Muscle layer of colon (tissue), 2 donors: ENCODE measurements around the gene SRRM3.
"Not testable (repeated sequence)": the region's sequence is repeated elsewhere in the genome, so short reads cannot be mapped to it uniquely, and the experiment has no call there.

Experiments
- H3K27ac ChIP-seq: one replicate; pipeline ENCODE4 v1.7.0; 2013; ENCODE audit warnings: low read depth, mild to moderate bottlenecking, low read length, moderate library complexity
- H3K27me3 ChIP-seq, 2 donors: one replicate each; pipeline ENCODE4 v1.7.0; 2013; ENCODE audit warnings: low read length in 2 of 2, mild to moderate bottlenecking in 2 of 2; ENCODE audit not compliant: insufficient read depth in 2 of 2, control insufficient read depth in 1 of 2
- H3K36me3 ChIP-seq: one replicate; pipeline ENCODE4 v1.7.0; 2013; ENCODE audit warnings: mild to moderate bottlenecking, low read length; ENCODE audit not compliant: insufficient read depth
- H3K4me1 ChIP-seq: one replicate; pipeline ENCODE4 v1.7.0; 2013; ENCODE audit warnings: mild to moderate bottlenecking, low read length; ENCODE audit not compliant: insufficient read depth
- H3K4me3 ChIP-seq, 2 donors: one replicate each; pipeline ENCODE4 v1.7.0; 2013; ENCODE audit warnings: low read length in 2 of 2, low read depth in 1 of 2, mild to moderate bottlenecking in 1 of 2, moderate library complexity in 1 of 2
- H3K9ac ChIP-seq: one replicate; pipeline ENCODE4 v1.7.0; 2013; ENCODE audit warnings: low read length
- H3K9me3 ChIP-seq: one replicate; pipeline ENCODE4 v1.7.0; 2013; ENCODE audit warnings: mild to moderate bottlenecking, low read length
- donor health status: abdominal sarcoma.
- donor health status: Adenocarcinoma of cecum.

SRRM3 gene

DNA sequence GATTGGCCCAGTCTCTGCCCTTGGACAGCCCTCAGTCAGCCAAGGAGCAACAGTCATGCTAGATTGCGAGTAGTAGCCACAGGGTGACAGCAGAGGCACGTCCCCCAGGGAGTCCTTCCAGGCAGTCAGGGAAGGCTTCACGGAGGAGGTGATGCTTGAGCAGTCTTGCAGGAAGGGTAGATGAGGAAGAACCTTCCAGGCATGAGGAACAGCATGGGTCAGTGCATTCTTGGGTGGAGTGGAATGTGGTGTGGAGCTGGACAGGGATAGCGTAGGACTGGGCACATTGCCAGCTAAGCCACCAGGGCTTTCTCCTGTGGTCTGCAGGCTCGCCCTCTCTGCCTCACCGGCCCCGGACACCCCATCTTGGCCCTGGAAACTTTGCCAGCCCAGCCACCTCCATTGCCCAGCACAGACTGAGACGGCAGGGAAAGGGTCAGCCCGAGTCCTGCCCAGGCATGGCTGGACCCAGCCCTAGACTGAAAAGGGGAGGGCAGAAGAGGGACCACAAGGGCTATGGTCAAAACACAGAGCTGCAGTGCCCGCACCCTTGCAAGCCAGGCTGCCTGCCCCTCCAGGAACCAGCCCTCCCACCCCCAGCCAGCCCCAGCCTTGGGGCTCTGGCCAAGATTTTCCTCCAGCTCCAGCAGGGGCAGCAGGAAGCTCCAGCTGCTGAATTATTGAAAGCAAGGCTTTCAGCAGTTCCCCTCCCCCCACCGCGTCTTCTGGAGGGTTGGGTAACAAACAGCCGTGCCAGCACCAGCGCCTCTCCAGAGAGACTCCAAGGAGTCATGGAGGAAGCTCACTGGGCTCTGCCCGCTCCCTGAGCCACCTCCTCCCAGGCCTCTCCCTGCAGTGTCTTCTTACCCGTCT lies 18.7 kb downstream of the SRRM3 start:
- H3K27me3 ChIP-seq = peaks cover 4 to 23% of the 10 kb centered on the region in 2 donors

GRCh38 chr7:76222333-76222732 lies 20.6 kb downstream of the SRRM3 start:
- no peaks in the 10 kb centered on the region for H3K4me1 ChIP-seq
- H3K9me3 ChIP-seq = no peaks in the 10 kb centered on the region
- H3K9ac ChIP-seq = no peak overlapping the region
- H3K4me3 ChIP-seq = no peak overlapping the region
- H3K27me3 ChIP-seq = peaks cover 11 to 28% of the 10 kb centered on the region in 2 donors
- no peaks in the 10 kb centered on the region for H3K36me3 ChIP-seq
- no peak overlapping the region for H3K27ac ChIP-seq

More for the DNA sequence above, 18.7 kb downstream of the SRRM3 start:
- H3K9ac ChIP-seq = no peak overlapping the region
- no peak overlapping the region for H3K27ac ChIP-seq
- no peaks in the 10 kb centered on the region for H3K4me1 ChIP-seq
- no peaks in the 10 kb centered on the region for H3K36me3 ChIP-seq
- H3K9me3 ChIP-seq = no peaks in the 10 kb centered on the region
- H3K4me3 ChIP-seq = no peak overlapping the region

GRCh38 chr7:76222839-76223238 lies 21.1 kb downstream of the SRRM3 start:
- H3K27me3 ChIP-seq = peaks cover 15 to 28% of the 10 kb centered on the region in 2 donors

GRCh38 chr7:76223286-76223972 lies 21.7 kb downstream of the SRRM3 start:
- Histone ChIP-seq H3K9ac (no peak overlapping the region), H3K36me3 (no peaks in the 10 kb centered on the region), H3K4me1 (no peaks in the 10 kb centered on the region), H3K4me3 (no peak overlapping the region), H3K9me3 (no peaks in the 10 kb centered on the region), H3K27me3 (peaks cover 15 to 28% of the 10 kb centered on the region in 2 donors), H3K27ac (no peak overlapping the region)

More at GRCh38 chr7:76222839-76223238, 21.1 kb downstream of the SRRM3 start:
- Histone ChIP-seq H3K4me1 (no peaks in the 10 kb centered on the region), H3K27ac (no peak overlapping the region), H3K9ac (no peak overlapping the region), H3K9me3 (no peaks in the 10 kb centered on the region), H3K36me3 (no peaks in the 10 kb centered on the region), H3K4me3 (no peak overlapping the region)

DNA sequence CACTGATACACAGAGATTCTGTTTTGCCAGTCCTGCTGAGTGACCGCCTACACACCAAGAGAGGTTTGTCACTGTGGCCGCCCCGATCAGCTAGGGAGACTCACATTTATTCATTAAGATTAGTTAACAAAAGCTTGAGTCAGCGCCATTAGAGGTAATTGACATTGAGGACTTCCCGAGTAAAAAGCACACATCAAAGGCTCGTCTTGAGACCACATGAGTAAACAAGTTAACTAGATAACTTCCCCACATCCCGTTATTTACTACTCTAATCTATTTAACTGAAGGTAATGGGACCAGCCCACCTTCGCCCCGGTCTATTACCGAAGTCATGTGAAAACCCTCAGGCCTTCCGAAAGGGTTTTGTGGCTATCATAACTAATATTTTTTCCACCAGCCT lies 23.0 kb downstream of the SRRM3 start:
- H3K4me3 ChIP-seq = no peak overlapping the region
- no peaks in the 10 kb centered on the region for H3K9me3 ChIP-seq
- no peaks in the 10 kb centered on the region for H3K36me3 ChIP-seq
- H3K4me1 ChIP-seq = no peaks in the 10 kb centered on the region
- H3K27ac ChIP-seq = no peak overlapping the region
- H3K9ac ChIP-seq = no peak overlapping the region
- peaks cover 15 to 20% of the 10 kb centered on the region in 2 donors for H3K27me3 ChIP-seq

GRCh38 chr7:76225379-76225778 lies 23.7 kb downstream of the SRRM3 start:
- Histone ChIP-seq H3K27me3 (peaks cover 10 to 17% of the 10 kb centered on the region in 2 donors), H3K36me3 (no peaks in the 10 kb centered on the region)

GRCh38 chr7:76225951-76226350 lies 24.3 kb downstream of the SRRM3 start:
- Histone ChIP-seq H3K27ac (no peak overlapping the region), H3K4me3 (no peak overlapping the region), H3K9me3 (no peaks in the 10 kb centered on the region), H3K36me3 (no peaks in the 10 kb centered on the region), H3K27me3 (peaks cover 10 to 16% of the 10 kb centered on the region in 2 donors), H3K4me1 (no peaks in the 10 kb centered on the region), H3K9ac (no peak overlapping the region)

More at GRCh38 chr7:76225379-76225778, 23.7 kb downstream of the SRRM3 start:
- Histone ChIP-seq H3K4me3 (no peak overlapping the region), H3K27ac (no peak overlapping the region), H3K9me3 (no peaks in the 10 kb centered on the region), H3K4me1 (no peaks in the 10 kb centered on the region), H3K9ac (no peak overlapping the region)

DNA sequence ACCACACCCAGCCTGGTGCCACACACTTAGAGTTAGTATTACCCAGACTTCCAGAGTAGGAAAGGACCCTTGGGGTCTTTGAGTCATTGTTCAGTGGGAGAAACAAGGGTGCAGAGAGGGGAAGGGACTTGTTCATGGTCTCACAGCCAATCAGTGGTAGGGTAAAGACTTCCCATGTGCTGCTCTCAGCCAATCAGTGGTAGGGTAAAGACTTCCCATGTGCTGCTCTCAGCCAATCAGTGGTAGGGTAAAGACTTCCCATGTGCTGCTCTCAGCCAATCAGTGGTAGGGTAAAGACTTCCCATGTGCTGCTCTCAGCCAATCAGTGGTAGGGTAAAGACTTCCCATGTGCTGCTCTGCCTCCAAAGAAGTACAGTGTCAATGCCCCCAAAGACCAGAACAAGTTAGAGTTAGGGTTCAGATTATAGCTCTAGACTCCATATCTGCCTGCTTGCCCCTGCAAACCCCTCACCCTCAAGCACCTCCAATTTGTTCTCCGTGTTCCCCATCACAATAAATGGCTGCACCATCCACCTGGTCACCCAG lies 25.3 kb downstream of the SRRM3 start:
- H3K9ac ChIP-seq, H3K4me3 ChIP-seq: not testable (repeated sequence)
- peaks cover 10 to 16% of the 10 kb centered on the region in 2 donors for H3K27me3 ChIP-seq

DNA sequence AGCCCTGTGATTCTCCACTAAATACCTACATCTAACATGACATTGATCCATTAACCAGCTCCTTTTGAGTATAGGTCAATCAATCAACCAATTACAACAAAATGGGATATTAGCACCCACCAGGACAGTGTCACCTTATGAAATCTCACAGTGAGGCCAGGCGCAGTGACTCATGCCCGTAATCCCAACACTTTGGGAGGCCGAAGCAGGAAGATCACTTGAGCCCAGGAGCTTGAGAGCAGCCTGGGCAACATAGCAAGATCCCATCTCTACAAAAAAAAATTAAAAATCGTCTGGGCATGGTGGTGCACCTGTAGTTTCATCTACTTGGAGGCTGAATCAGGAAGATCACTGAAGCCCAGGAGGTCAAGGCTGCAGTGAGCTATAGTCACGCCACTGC lies 28.5 kb downstream of the SRRM3 start:
- H3K27ac ChIP-seq = no peak overlapping the region
- peaks cover 15 to 24% of the 10 kb centered on the region in 2 donors for H3K27me3 ChIP-seq
- H3K9me3 ChIP-seq = no peaks in the 10 kb centered on the region
- no peak overlapping the region for H3K4me3 ChIP-seq
- peaks cover 5% of the 10 kb centered on the region for H3K4me1 ChIP-seq
- H3K9ac ChIP-seq = no peak overlapping the region
- H3K36me3 ChIP-seq = no peaks in the 10 kb centered on the region

More for the DNA sequence above, 25.3 kb downstream of the SRRM3 start:
- not testable (repeated sequence) for H3K9me3 ChIP-seq, H3K27ac ChIP-seq, H3K4me1 ChIP-seq, H3K36me3 ChIP-seq

- peaks cover 10 to 23% of the 10 kb centered on the region in 2 donors for H3K27me3 ChIP-seq
- H3K9ac ChIP-seq = no peak overlapping the region
Measured at GRCh38 chr7:76231071-76231470, 29.4 kb downstream of the SRRM3 start.

DNA sequence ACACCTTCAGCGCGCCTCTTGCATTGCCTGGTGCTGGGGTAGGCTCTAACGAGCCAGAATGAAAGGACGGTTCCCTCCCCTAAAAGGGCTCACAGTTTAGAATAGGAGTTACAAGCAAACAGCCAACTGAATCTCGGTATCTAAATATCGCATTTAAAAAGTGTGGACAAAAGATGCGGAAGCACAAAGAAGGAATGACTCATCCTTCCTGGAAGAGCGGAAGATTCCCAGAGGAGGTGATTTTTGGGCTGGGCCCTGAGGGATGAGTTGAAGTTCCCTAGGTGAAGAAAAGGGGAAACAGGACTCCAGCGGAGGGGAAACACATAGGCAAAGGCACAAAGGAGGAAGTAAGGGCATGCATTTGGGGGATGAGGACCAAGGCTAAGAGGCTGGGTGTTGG lies 29.9 kb downstream of the SRRM3 start:
- peaks cover 5% of the 10 kb centered on the region for H3K4me1 ChIP-seq
- H3K9ac ChIP-seq = no peak overlapping the region
- H3K4me3 ChIP-seq = no peak overlapping the region
- no peaks in the 10 kb centered on the region for H3K36me3 ChIP-seq
- peaks cover 10 to 21% of the 10 kb centered on the region in 2 donors for H3K27me3 ChIP-seq
- no peak overlapping the region for H3K27ac ChIP-seq
- H3K9me3 ChIP-seq = no peaks in the 10 kb centered on the region

More at GRCh38 chr7:76231071-76231470, 29.4 kb downstream of the SRRM3 start:
- Histone ChIP-seq H3K4me1 (peaks cover 5% of the 10 kb centered on the region), H3K27ac (no peak overlapping the region), H3K4me3 (no peak overlapping the region), H3K9me3 (no peaks in the 10 kb centered on the region), H3K36me3 (no peaks in the 10 kb centered on the region)
